SHP77 treated with DMSO at 0.1 percent for 48 hours (cell line): ENCODE results near the gene NLRC5.
A peak's percentile ranks its signal among the peaks of the same experiment; 100 is the strongest.
"Not testable (repeated sequence)": the region's sequence is repeated elsewhere in the genome, so short reads cannot be mapped to it uniquely, and the experiment has no call there.

ENCODE experiments used
- DNase-seq: peaks from one replicate; lab custom pipeline; 2025; lab: John Stamatoyannopoulos, UW

The NLRC5 gene

GRCh38 chr16:56960681-56961281, 28.6 kb upstream of the NLRC5 start:
- no peak for DNase-seq

GRCh38 chr16:56961386-56961785, 28.0 kb upstream of the NLRC5 start:
- no peak for DNase-seq

- DNase-seq: no peak
Measured at GRCh38 chr16:56961851-56962281, 27.5 kb upstream of the NLRC5 start, which contains the start of gene CETP. CETP (plus strand) TSS chr16:56961950; CDS start chr16:56961980, 30 bp downstream.

- DNase-seq: peak; percentile 63
Measured at GRCh38 chr16:56964243-56965148, 24.9 kb upstream of the NLRC5 start.

GRCh38 chr16:56965149-56966092, 23.9 kb upstream of the NLRC5 start:
- DNase-seq: no peak

- DNase-seq: no peak
Measured at GRCh38 chr16:56966093-56966475, 23.3 kb upstream of the NLRC5 start.

GRCh38 chr16:56967733-56968132, 21.6 kb upstream of the NLRC5 start:
- DNase-seq: no peak

- no peak for DNase-seq
Measured at GRCh38 chr16:56969769-56970168, 19.6 kb upstream of the NLRC5 start.

GRCh38 chr16:56970934-56971767, 18.2 kb upstream of the NLRC5 start:
- DNase-seq: no peak

- DNase-seq: no peak
Measured at GRCh38 chr16:56971768-56972043, 17.7 kb upstream of the NLRC5 start.

GRCh38 chr16:56972403-56973293, 16.7 kb upstream of the NLRC5 start:
- no peak for DNase-seq

GRCh38 chr16:56973294-56973689, 16.1 kb upstream of the NLRC5 start:
- DNase-seq: no peak

- DNase-seq: not testable (repeated sequence)
Measured at GRCh38 chr16:56973899-56974298, 15.5 kb upstream of the NLRC5 start.

- DNase-seq: no peak
Measured at GRCh38 chr16:56974549-56975300, 14.6 kb upstream of the NLRC5 start.

GRCh38 chr16:56975714-56976113, 13.6 kb upstream of the NLRC5 start:
- no peak for DNase-seq

- DNase-seq: no peak
Measured at GRCh38 chr16:56977216-56977615, 12.1 kb upstream of the NLRC5 start.

GRCh38 chr16:56977823-56978430, 11.4 kb upstream of the NLRC5 start:
- DNase-seq: no peak

GRCh38 chr16:56980201-56980535, 9.2 kb upstream of the NLRC5 start:
- DNase-seq: no peak
